Urothelium cell line (cell line): ENCODE results near the gene RELCH.

ENCODE experiments used
- DNase-seq: peaks from one replicate; pipeline ENCODE4 v3.0.0; 2011; ENCODE audit warnings: low spot score, mixed read lengths
- FAIRE-seq: peaks from 2 replicates; lab custom pipeline; 2011; peaks lifted over from hg19 to GRCh38; lab: Jason Lieb, UNC

Gene RELCH

GRCh38 chr18:62318228-62319180, 131.4 kb downstream of the RELCH start:
- no peak for DNase-seq
- no peak for FAIRE-seq

- DNase-seq = no peak
- no peak for FAIRE-seq
Observed at GRCh38 chr18:62321201-62321600, 134.1 kb downstream of the RELCH start.

- FAIRE-seq (no peak), DNase-seq (no peak)
Observed at GRCh38 chr18:62323483-62324180, 136.6 kb downstream of the RELCH start.

GRCh38 chr18:62324181-62324828, 137.2 kb downstream of the RELCH start:
- FAIRE-seq (no peak), DNase-seq (no peak)

DNA sequence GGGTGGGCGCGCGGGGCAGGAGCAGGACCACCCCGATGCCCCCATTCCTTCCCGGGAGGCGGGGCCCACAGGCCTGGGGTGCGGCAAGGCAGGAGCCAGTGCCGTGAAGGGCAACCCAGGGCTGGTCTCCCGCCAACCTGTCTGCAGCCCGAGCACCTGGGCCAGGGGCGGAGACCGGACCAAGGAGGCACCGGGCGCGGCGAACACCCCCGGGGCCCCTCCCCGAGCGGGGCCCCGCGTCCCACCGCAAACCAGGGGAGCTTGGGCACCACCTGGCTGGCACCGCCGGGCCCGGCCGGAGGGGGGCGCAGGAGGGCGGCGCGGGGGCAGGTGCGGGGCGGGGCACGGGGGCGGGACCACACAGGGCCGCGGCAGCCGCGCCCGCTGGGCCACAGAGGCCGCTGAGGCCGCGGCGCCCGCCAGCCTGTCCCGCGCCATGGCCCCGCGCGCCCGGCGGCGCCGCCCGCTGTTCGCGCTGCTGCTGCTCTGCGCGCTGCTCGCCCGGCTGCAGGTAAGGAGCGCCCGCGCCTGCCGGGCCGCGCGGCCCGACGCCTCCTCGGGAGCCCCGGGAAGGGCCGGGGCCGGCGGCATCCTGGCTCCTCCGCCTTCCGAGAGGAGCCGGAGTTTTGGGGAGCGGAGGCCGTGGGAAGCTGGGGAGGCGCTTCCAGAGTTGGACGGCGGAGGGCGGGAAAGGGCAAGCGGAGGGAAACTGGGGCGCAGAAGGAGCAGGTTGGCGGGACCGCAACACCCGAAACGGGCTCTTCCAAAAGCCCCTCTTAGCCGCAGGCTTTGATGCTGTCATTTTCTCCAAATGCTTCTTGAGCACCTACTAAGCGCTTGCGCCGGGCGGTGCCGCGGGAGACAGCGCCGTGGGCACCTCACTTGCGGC, 138.1 kb downstream of the RELCH start, which contains the start of gene TNFRSF11A:
Gene TNFRSF11A (plus strand): TSS at position 394 of the 889 bp plus-strand sequence. CDS start 43 bp downstream, at position 437.
- no peak for DNase-seq

GRCh38 chr18:62325806-62326645, 139.0 kb downstream of the RELCH start:
- no peak for FAIRE-seq
- no peak for DNase-seq

More for the DNA sequence above, 138.1 kb downstream of the RELCH start, which contains the start of gene TNFRSF11A:
- FAIRE-seq = no peak

- no peak for FAIRE-seq
- DNase-seq = no peak
Observed at GRCh38 chr18:62326646-62327348, 139.7 kb downstream of the RELCH start.

GRCh38 chr18:62327977-62328376, 140.9 kb downstream of the RELCH start:
- no peak for FAIRE-seq

GRCh38 chr18:62328586-62329525, 141.8 kb downstream of the RELCH start:
- DNase-seq (no peak), FAIRE-seq (no peak)

More at GRCh38 chr18:62327977-62328376, 140.9 kb downstream of the RELCH start:
- no peak for DNase-seq

DNA sequence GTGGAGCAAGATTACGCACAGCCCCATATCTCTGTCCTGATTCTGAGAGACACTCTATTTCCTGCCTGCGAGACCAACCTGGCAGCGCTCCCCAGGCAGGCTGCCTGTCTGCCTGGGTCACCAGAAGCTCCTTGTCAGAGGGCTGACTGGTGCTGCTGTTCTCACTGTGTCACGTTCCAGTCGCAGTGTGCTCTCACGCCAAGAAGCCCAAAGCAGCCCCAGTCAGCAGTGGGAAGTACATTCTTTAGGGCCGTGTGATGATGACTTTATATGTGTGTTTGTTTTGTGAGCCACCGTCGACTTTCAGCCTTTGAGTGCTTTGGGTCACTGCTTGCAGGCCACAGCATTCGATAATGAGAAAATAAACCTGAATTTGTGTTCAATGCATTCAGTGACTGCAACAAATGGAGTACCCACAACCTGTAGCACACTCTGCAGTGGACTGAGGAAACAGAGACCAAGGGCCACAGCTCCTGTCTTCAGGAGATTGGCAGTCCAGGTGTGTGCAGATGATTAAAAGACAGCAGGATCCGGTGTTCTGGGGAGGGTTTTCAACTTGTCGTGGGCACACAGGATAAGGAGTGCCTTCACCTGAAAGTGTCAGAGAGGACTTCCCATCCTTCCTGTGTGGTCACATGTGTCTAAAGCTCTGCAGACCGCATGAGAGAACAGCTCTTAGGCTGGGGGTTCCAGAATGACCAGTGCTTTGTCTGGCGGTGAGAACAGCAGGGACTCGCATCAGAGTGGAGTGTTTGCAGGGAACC, 142.8 kb downstream of the RELCH start:
- FAIRE-seq (no peak), DNase-seq (no peak)

GRCh38 chr18:62330650-62331049, 143.6 kb downstream of the RELCH start:
- FAIRE-seq (no peak), DNase-seq (no peak)

DNA sequence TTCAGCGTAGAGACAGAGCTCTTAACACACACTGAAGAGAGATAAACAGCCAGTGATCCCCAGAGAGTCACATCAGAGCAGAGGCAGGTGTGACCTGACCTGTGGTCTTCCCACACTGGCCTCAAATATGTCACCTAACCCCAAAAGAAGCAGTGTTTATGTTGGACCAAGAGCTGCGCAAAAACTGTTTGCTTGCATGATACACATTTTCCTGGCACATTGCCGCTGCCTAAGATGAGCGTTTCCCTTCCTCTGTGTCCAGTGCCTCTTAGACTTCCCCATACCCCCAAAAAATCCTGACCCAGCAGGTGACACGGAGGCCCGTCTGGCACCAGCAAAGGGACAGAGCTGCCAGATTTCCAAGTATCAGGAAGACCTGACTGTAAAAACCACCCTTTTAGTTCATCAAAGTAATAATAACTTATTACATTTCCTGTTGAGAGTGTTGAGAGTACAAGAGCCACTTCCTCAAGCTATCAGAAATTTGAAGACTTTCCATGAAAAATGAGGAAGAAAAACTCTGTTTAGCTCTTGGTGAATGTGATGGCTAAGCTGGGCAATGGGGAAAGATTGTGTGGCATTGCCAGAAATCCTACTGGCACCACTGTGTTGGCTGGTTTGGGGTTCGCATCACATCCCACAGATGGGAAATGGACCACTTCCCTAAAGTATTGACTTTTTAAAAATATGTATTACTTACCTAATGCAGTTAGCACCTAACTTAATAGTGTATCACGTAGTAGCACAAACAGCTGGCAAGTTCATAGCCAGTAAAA, 144.7 kb downstream of the RELCH start:
- FAIRE-seq (no peak), DNase-seq (no peak)

- DNase-seq (no peak), FAIRE-seq (no peak)
Observed at GRCh38 chr18:62332431-62332830, 145.4 kb downstream of the RELCH start.

GRCh38 chr18:62332964-62333695, 146.1 kb downstream of the RELCH start:
- no peak for FAIRE-seq
- no peak for DNase-seq

- DNase-seq = no peak
- no peak for FAIRE-seq
Observed at GRCh38 chr18:62334120-62334519, 147.1 kb downstream of the RELCH start.
